Stomach (tissue), 9 donors: ENCODE results near the gene BBC3. TPM values are rescaled to one million over a fixed set of nuclear protein-coding genes. Genes with fewer than 3 reads are reported as not detected.

Experiments used
- DNase-seq, 2 donors: peaks; one replicate each; pipeline versions ENCODE4 v3.0.0 to v3.0.0-alpha.2; 2013 to 2019
- H3K27ac ChIP-seq, 5 donors: fragments of 200-600 bp in 4 of 5; sonication (generic) in 4 of 5; one replicate each; pipeline ENCODE4 v1.5.1; 2013 to 2019; ENCODE audit warnings: mild to moderate bottlenecking in 1 of 5, moderate library complexity in 1 of 5
- H3K27me3 ChIP-seq, 3 donors: fragments of 200-600 bp; sonication (generic); one replicate each; pipeline ENCODE4 v1.5.1; 2017 to 2019; ENCODE audit warnings: mixed run types in 1 of 3
- H3K36me3 ChIP-seq, 4 donors: fragments of 200-600 bp; sonication (generic); 1 replicate in 3 of 4; 2 replicates in 1 of 4; pipeline ENCODE4 v1.5.1; 2016 to 2019
- H3K4me1 ChIP-seq, 4 donors: fragments of 200-600 bp; sonication (generic); one replicate each; pipeline ENCODE4 v1.5.1; 2016 to 2019
- H3K4me3 ChIP-seq, 4 donors: fragments of 200-600 bp; sonication (generic) in 3 of 4; one replicate each; pipeline ENCODE4 v1.5.1; 2016 to 2019; ENCODE audit warnings: mild to moderate bottlenecking in 1 of 4
- H3K9me3 ChIP-seq, 4 donors: fragments of 200-600 bp; sonication (generic); one replicate each; pipeline ENCODE4 v1.5.1; 2016 to 2019
- CTCF ChIP-seq, 7 experiments: fragments of 450-650 bp in 4 of 7; fragments of 200-600 bp in 3 of 7; sonication (generic) in 3 of 7; IDR thresholded peaks; one replicate each; pipeline ENCODE4 v1.5.1; 2016 to 2019; ENCODE audit warnings: antibody characterized with exemption in 7 of 7, control low read depth in 2 of 7, mild to moderate bottlenecking in 1 of 7
- EP300 ChIP-seq: sonication (generic); formaldehyde crosslinking; IDR thresholded peaks from one replicate; pipeline ENCODE4 v1.6.1; 2017; ENCODE audit warnings: antibody characterized with exemption
- POLR2A ChIP-seq, 4 donors: fragments of 450-650 bp; IDR thresholded peaks; one replicate each; pipeline ENCODE4 v1.6.1; 2016; ENCODE audit warnings: antibody characterized with exemption in 4 of 4, control low read depth in 2 of 4, mild to moderate bottlenecking in 1 of 4, moderate library complexity in 1 of 4
- POLR2AphosphoS5 ChIP-seq, 3 donors: sonication (generic); formaldehyde crosslinking; IDR thresholded peaks; one replicate each; pipeline ENCODE4 v1.6.1; 2016; ENCODE audit warnings: antibody characterized with exemption in 3 of 3
- WGBS, 5 donors: extraction: QIAGEN DNeasy Blood & Tissue Kit in 3 of 5; methylation state at CpG; one replicate each; pipeline versions ENCODE4 v1.1.5 to v1.1.7; 2013 to 2018; 5-methylcytosine and 5-hydroxymethylcytosine counted together
- intact Hi-C: fragments of 100-400 bp; cut with DNase I; formaldehyde crosslinking; loops from one replicate; pipeline ENCODE4 v1.15.1; 2023; ENCODE audit warnings: low total_unique reads
- polyA plus RNA-seq, 3 donors: library from polyadenylated mRNA; stranded (reverse); fragments of 200-250 nt; gene quantifications; one replicate each; pipeline ENCODE4 v1.2.3, GENCODE V29; 2013
- total RNA-seq, 5 donors: library from RNA; depleted of rRNA; stranded (reverse); fragments of >200 nt; gene quantifications; one replicate each; pipeline versions ENCODE4 v1.1.0 to v1.2.3, GENCODE V29; 2014 to 2016
- donor health status: healthy with polysubstance abuse.
- donor health status: Bipolar disorder and iron deficiency.
- donor health status: healthy.

Gene BBC3
- total and polyA plus RNA-seq, 8 donors: 2.9 to 69.2 (median 10.9) TPM

GRCh38 chr19:47195434-47195833 lies 35.6 kb downstream of the BBC3 start:
- Histone ChIP-seq H3K4me1 (peaks cover 9 to 26% (median 13%) of the 10 kb centered on the region in 4 donors), H3K9me3 (no peaks in the 10 kb centered on the region), H3K27me3 (no peaks in the 10 kb centered on the region), H3K4me3 (no peak overlapping the region), H3K27ac (no peak overlapping the region), H3K36me3 (peaks cover 6 to 40% (median 37%) of the 10 kb centered on the region in 4 donors)
- DNase-seq: no peak
- TF ChIP-seq EP300: no peak
- TF ChIP-seq POLR2AphosphoS5 (IDR thresholded peaks at IDR 0.05): no peak
- TF ChIP-seq POLR2A (IDR thresholded peaks at IDR 0.05): no peak
- no peak for TF ChIP-seq CTCF (IDR thresholded peaks at IDR 0.05)
- WGBS, 5 donors: 75 to 94% (median 84%) methylated on average over 1 of the region's 1 CpG
- intact Hi-C loops: no loop called here

DNA sequence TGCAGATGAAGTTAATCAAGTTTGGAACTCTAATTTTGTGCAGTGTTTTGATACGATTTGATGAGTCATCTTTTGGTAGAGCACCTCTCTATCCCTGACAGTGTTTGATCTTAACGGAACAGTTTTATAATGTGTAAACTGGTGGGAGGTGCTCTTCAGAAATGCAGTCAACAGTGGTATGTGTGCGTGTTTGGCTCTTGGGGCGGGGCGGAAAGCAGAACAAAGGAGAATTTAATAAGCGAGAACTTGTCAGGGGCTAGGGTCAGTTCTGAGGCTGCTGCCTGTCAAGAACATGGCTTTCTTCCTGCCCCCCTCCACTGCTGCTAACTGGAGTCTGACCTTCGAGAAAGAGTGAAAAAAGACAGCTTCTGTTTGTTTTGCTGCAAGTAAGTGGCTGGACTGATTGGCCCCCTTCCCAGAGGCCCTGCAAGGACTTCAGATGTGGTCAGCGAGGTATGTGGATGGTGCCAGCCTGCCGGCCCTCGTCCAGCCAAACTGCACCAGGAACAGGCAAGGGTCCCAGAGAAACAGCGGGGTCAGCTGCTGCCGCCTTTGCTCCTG lies 40.8 kb downstream of the BBC3 start:
- TF ChIP-seq POLR2AphosphoS5 (IDR thresholded peaks at IDR 0.05) (no peak), CTCF (IDR thresholded peaks at IDR 0.05) (no peak), POLR2A (IDR thresholded peaks at IDR 0.05) (no peak), EP300 (no peak)
- H3K36me3 ChIP-seq: peaks cover 0 to 24% (median 4%) of the 10 kb centered on the region in 4 donors
- WGBS, 5 donors: 9 to 24% (median 13%) methylated on average over 12 of the region's 12 CpGs
- no peaks in the 10 kb centered on the region for H3K27me3 ChIP-seq
- peaks cover 26 to 62% (median 43%) of the 10 kb centered on the region in 4 donors for H3K4me1 ChIP-seq
- peak; percentile 81 to 90 for DNase-seq
- peak overlapping the region; percentile 62 to 81 (median 73) for H3K27ac ChIP-seq
- intact Hi-C loops: no loop called here
- no peak overlapping the region for H3K4me3 ChIP-seq
- no peaks in the 10 kb centered on the region for H3K9me3 ChIP-seq

DNA sequence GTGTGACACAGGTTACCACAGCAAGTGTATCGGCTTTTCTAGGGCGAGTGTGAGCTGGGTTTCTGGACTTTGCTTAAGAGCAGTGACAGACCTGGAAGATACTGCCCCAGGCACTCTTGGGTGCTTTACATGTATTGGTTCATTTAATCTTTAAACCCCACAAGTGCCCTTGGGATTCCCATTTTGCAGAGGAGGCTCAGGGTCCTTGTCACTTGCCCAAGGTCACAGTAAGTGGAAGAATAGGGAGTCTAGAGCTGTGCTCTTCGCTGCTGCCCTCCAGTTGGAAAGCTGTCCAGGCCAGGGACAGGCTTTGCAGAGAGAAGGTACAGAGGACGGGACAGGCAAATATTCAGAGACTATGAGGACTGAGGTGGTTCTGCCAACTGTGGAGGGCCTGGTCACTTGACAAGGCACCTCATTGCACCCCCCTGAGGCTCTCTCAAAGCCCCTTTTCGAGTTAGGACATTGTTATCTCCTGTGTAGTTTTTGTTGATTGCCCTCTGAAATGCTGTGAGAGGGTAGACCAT lies 42.4 kb downstream of the BBC3 start:
- WGBS, 5 donors: 78 to 83% (median 79%) methylated on average over 5 of the region's 5 CpGs
- TF ChIP-seq EP300: no peak
- no peak for TF ChIP-seq POLR2A (IDR thresholded peaks at IDR 0.05)
- no peak for TF ChIP-seq CTCF (IDR thresholded peaks at IDR 0.05)
- no peak for TF ChIP-seq POLR2AphosphoS5 (IDR thresholded peaks at IDR 0.05)
- H3K27me3 ChIP-seq: no peaks in the 10 kb centered on the region
- H3K9me3 ChIP-seq: no peaks in the 10 kb centered on the region
- no peak for DNase-seq
- no peak overlapping the region for H3K4me3 ChIP-seq
- H3K27ac ChIP-seq: peak overlapping the region; percentile 23 to 81 (median 71)
- H3K36me3 ChIP-seq: peaks cover 0 to 26% (median 8%) of the 10 kb centered on the region in 4 donors
- H3K4me1 ChIP-seq: peaks cover 26 to 62% (median 43%) of the 10 kb centered on the region in 4 donors
- intact Hi-C loops: no loop called here

DNA sequence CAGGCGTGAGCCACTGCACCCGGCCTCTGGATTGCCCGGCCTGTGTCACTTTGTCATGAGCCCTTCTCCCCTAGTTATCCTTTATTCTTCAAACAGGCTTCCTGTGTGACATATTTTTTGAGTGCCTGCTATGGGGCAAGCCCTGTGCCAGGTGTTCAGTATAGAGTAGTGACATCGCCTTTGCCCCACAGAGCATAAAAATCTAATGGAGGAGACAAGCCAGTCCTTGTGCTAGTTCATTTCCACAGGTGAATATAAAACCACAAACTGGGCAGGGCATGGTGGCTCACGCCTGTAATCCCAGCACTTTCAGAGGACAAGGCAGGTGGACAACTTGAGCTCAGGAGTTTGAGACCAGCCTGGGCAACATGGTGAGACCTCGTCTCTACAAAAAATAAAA lies 43.2 kb downstream of the BBC3 start:
- DNase-seq: peak in 1 of 2 donors; percentile 41
- Histone ChIP-seq H3K9me3 (no peaks in the 10 kb centered on the region), H3K4me3 (no peak overlapping the region), H3K36me3 (peaks cover 0 to 33% (median 15%) of the 10 kb centered on the region in 4 donors), H3K27ac (peak overlapping the region in 2 of 5 donors; percentile 36 to 77), H3K4me1 (peaks cover 26 to 66% (median 43%) of the 10 kb centered on the region in 4 donors), H3K27me3 (no peaks in the 10 kb centered on the region)
- intact Hi-C loops: no loop called here
- 78 to 86% (median 84%) methylated on average over 6 of the region's 6 CpGs for WGBS, 5 donors
- TF ChIP-seq CTCF (IDR thresholded peaks at IDR 0.05) (no peak), POLR2AphosphoS5 (IDR thresholded peaks at IDR 0.05) (no peak), POLR2A (IDR thresholded peaks at IDR 0.05) (no peak), EP300 (no peak)
